SK-N-SH (cell line): Measurements from ENCODE around the gene TLN1. TPM values are rescaled to one million over a fixed set of nuclear protein-coding genes. Genes with fewer than 3 reads are reported as not detected.

ENCODE experiments used
- CTCF ChIA-PET: fragments of 300-600, 350-600 bp; formaldehyde crosslinking; extraction: SDS; loops from one replicate; lab custom pipeline; 2021; lab: Yijun Ruan, JAX
- POLR2A ChIA-PET: fragments of 350-600 bp; sonication (Branson Sonifier 250); formaldehyde crosslinking; extraction: SDS; loops from one replicate; lab custom pipeline; 2020; ENCODE audit warnings: antibody characterized with exemption, inconsistent platforms; lab: Yijun Ruan, JAX
- DNase-seq: peaks from one replicate; pipeline ENCODE4 v3.0.0; 2012
- H2AFZ ChIP-seq: fragments of 200-600 bp; sonication (generic); 2 replicates; pipeline ENCODE4 v1.8.1; 2016; ENCODE audit warnings: antibody characterized with exemption, mild to moderate bottlenecking, low read depth
- H3F3A ChIP-seq: fragments of 200-600 bp; sonication (generic); replicated peaks from 2 replicates; pipeline ENCODE3; 2016; ENCODE audit warnings: antibody characterized with exemption, mild to moderate bottlenecking; ENCODE audit not compliant: insufficient read depth
- H3K27ac ChIP-seq, 2 experiments: fragments of 200-500 bp in 1 of 2; fragments of 200-600 bp in 1 of 2; sonication (Bioruptor generic) in 1 of 2; sonication (generic), shearing (Covaris generic) in 1 of 2; 2 replicates each; pipeline versions ENCODE4 v1.5.1 to v1.6.1; 2014 to 2016; ENCODE audit warnings: low read depth in 2 of 2, inconsistent platforms in 1 of 2, low read length in 1 of 2, mild to moderate bottlenecking in 1 of 2, mixed read lengths in 1 of 2
- H3K27me3 ChIP-seq: fragments of 200-600 bp; sonication (generic), shearing (Covaris generic); 2 replicates; pipeline ENCODE4 v1.6.1; 2016; ENCODE audit warnings: mixed run types; ENCODE audit not compliant: insufficient read depth
- H3K36me3 ChIP-seq, 2 experiments: fragments of 200-500 bp in 1 of 2; fragments of 200-600 bp in 1 of 2; sonication (Bioruptor generic) in 1 of 2; sonication (generic) in 1 of 2; replicated peaks in 1 of 2; 2 replicates each; pipeline versions ENCODE3 to v1.5.1; 2014 to 2016; ENCODE audit warnings: low read length in 1 of 2, mild to moderate bottlenecking in 1 of 2; ENCODE audit not compliant: insufficient read depth in 2 of 2, control insufficient read depth in 1 of 2
- H3K4me1 ChIP-seq, 2 experiments: fragments of 200-500 bp in 1 of 2; fragments of 200-600 bp in 1 of 2; sonication (Bioruptor generic) in 1 of 2; sonication (generic), shearing (Covaris generic) in 1 of 2; 2 replicates each; pipeline versions ENCODE4 v1.5.1 to v1.6.1; 2014 to 2016; ENCODE audit warnings: low read depth in 1 of 2, low read length in 1 of 2, mixed run types in 1 of 2; ENCODE audit not compliant: insufficient read depth in 2 of 2, control insufficient read depth in 1 of 2
- H3K4me2 ChIP-seq: fragments of 200-600 bp; sonication (generic), shearing (Covaris generic); 2 replicates; pipeline ENCODE4 v1.6.1; 2017; ENCODE audit warnings: mixed run types
- H3K4me3 ChIP-seq, 2 experiments: fragments of 200-500 bp in 1 of 2; fragments of 200-600 bp in 1 of 2; sonication (Bioruptor generic) in 1 of 2; sonication (generic), shearing (Covaris generic) in 1 of 2; 2 replicates each; pipeline versions ENCODE4 v1.5.1 to v1.8.1; 2014 to 2016; ENCODE audit warnings: low read depth in 2 of 2, inconsistent platforms in 1 of 2, low read length in 1 of 2, mild to moderate bottlenecking in 1 of 2, mixed read lengths in 1 of 2, moderate library complexity in 1 of 2
- H3K79me2 ChIP-seq: fragments of 200-600 bp; sonication (generic); 2 replicates; pipeline ENCODE4 v1.8.1; 2017; ENCODE audit warnings: mild to moderate bottlenecking; ENCODE audit not compliant: insufficient read depth
- H3K9ac ChIP-seq: fragments of 200-600 bp; sonication (generic); 2 replicates; pipeline ENCODE4 v1.6.1; 2017; ENCODE audit warnings: mixed run types
- H3K9me2 ChIP-seq: fragments of 200-600 bp; sonication (generic); 2 replicates; pipeline ENCODE4 v1.6.1; 2017; ENCODE audit warnings: mixed run types
- H3K9me3 ChIP-seq: fragments of 200-600 bp; sonication (generic); 2 replicates; pipeline ENCODE4 v1.6.1; 2017; ENCODE audit warnings: mixed run types, mild to moderate bottlenecking, moderate library complexity
- H4K20me1 ChIP-seq: fragments of 200-600 bp; sonication (generic); 2 replicates; pipeline ENCODE4 v1.6.1; 2017; ENCODE audit warnings: mild to moderate bottlenecking, mixed run types; ENCODE audit not compliant: insufficient read depth
- CTCF ChIP-seq: fragments of 200-600 bp; sonication (generic); IDR thresholded peaks from 2 replicates; pipeline ENCODE4 v1.6.1; 2017; ENCODE audit warnings: antibody characterized with exemption, mild to moderate bottlenecking, moderate library complexity
- EP300 ChIP-seq, 2 experiments: IDR thresholded peaks; 2 replicates each; pipeline versions ENCODE4 v1.4.0 to v1.6.1; 2012; ENCODE audit warnings: borderline replicate concordance in 1 of 2, low read depth in 1 of 2, low read length in 1 of 2
- FOXJ3 ChIP-seq: sonication (generic); formaldehyde crosslinking; IDR thresholded peaks from 2 replicates; pipeline ENCODE4 v1.5.1; 2020; ENCODE audit warnings: mild to moderate bottlenecking, missing genetic modification reagents
- FOXM1 ChIP-seq: IDR thresholded peaks from 2 replicates; pipeline ENCODE4 v1.4.0; 2012; ENCODE audit warnings: low read depth, mild to moderate bottlenecking
- GABPA ChIP-seq: IDR thresholded peaks from 2 replicates; pipeline ENCODE4 v1.4.0; 2012; ENCODE audit warnings: low read depth, mild to moderate bottlenecking
- IRF3 ChIP-seq: fragments of 150-350 bp; IDR thresholded peaks from 2 replicates; pipeline ENCODE4 v1.6.1; 2016; ENCODE audit warnings: mild to moderate bottlenecking, low read depth, low read length
- MEF2A ChIP-seq: IDR thresholded peaks from 2 replicates; pipeline ENCODE4 v1.4.0; 2012; ENCODE audit warnings: low read depth, borderline replicate concordance
- NFIC ChIP-seq: IDR thresholded peaks from 2 replicates; pipeline ENCODE4 v1.4.0; 2012; ENCODE audit warnings: borderline replicate concordance
- PBX3 ChIP-seq: IDR thresholded peaks from 2 replicates; pipeline ENCODE4; 2012
- RAD21 ChIP-seq: IDR thresholded peaks from 2 replicates; pipeline ENCODE4 v1.6.1; 2012; ENCODE audit warnings: mild to moderate bottlenecking, low read length
- REST ChIP-seq: IDR thresholded peaks from 2 replicates; pipeline ENCODE4 v1.6.1; 2012; ENCODE audit warnings: mild to moderate bottlenecking, low read depth, low read length, moderate library complexity
- RFX5 ChIP-seq: IDR thresholded peaks from 2 replicates; pipeline ENCODE4 v1.6.1; 2012; ENCODE audit warnings: mild to moderate bottlenecking, improper control_type of control experiment, low read length
- SMC3 ChIP-seq: IDR thresholded peaks from 2 replicates; pipeline ENCODE4 v1.6.1; 2012; ENCODE audit warnings: low read depth, low read length, improper control_type of control experiment
- TCF12 ChIP-seq: IDR thresholded peaks from 2 replicates; pipeline ENCODE4 v1.4.0; 2012
- TEAD4 ChIP-seq: IDR thresholded peaks from 2 replicates; pipeline ENCODE4 v1.4.0; 2012; ENCODE audit warnings: mild to moderate bottlenecking, borderline replicate concordance; ENCODE audit not compliant: insufficient read depth
- YY1 ChIP-seq: IDR thresholded peaks from 2 replicates; pipeline ENCODE4 v1.4.0; 2012; ENCODE audit warnings: low read depth, mild to moderate bottlenecking
- WGBS: methylation state at CpG from one replicate; pipeline ENCODE4 v1.1.6; 2017; ENCODE audit warnings: low lambda C conversion rate; 5-methylcytosine and 5-hydroxymethylcytosine counted together
- polyA plus RNA-seq, 3 experiments: library from polyadenylated mRNA; depleted of rRNA; stranded (reverse); fragments of >200 nt; gene quantifications; 2 replicates each; pipeline ENCODE4 v1.2.3, GENCODE V29; 2012

Gene TLN1
- polyA plus RNA-seq, 1 of the 3 experiments (the other 2 are of a cell fraction): 115 TPM

GRCh38 chr9:35705372-35705771 is 26.6 kb downstream of the TLN1 start:
- no peaks in the 10 kb centered on the region; the same call in 1 of the 2 replicates for H3K79me2 ChIP-seq
- H3K9me2 ChIP-seq: no peaks in the 10 kb centered on the region
- H3K27ac ChIP-seq: no peak overlapping the region
- H3K4me2 ChIP-seq: no peak overlapping the region
- H4K20me1 ChIP-seq: no peaks in the 10 kb centered on the region
- H3F3A ChIP-seq: peaks cover 7% of the 10 kb centered on the region
- H3K9me3 ChIP-seq: no peaks in the 10 kb centered on the region
- no peak overlapping the region for H3K9ac ChIP-seq
- H3K4me1 ChIP-seq: no peaks in the 10 kb centered on the region
- no peak overlapping the region for H3K4me3 ChIP-seq
- TF ChIP-seq REST: no peak
- TF ChIP-seq EP300 (IDR thresholded peaks at IDR 0.05; ENCODE audit: borderline replicate concordance in 1 of 2, low read depth in 1 of 2, low read length in 1 of 2): no peak
- no peak for TF ChIP-seq FOXM1
- no peak for TF ChIP-seq GABPA
- TF ChIP-seq TCF12: no peak
- TF ChIP-seq YY1: no peak
- TF ChIP-seq CTCF: no peak
- no peak for TF ChIP-seq TEAD4
- TF ChIP-seq RAD21: no peak
- TF ChIP-seq NFIC: no peak
- no peak for TF ChIP-seq FOXJ3
- TF ChIP-seq IRF3: no peak
- TF ChIP-seq SMC3: no peak
- TF ChIP-seq RFX5: no peak
- TF ChIP-seq MEF2A: no peak
- no peak for TF ChIP-seq PBX3
- DNase-seq: no peak
- H3K36me3 ChIP-seq: peaks cover 71 to 85% of the 10 kb centered on the region in 2 experiments
- no peaks in the 10 kb centered on the region for H3K27me3 ChIP-seq
- no peak overlapping the region for H2AFZ ChIP-seq
- POLR2A ChIA-PET: interaction anchor here (0.7 to 1.1 kb wide), 3 partner anchors 8 to 50 kb away, joined by 3 to 4 read pairs (median 3); no protein-coding TSS in a partner anchor
- 81% methylated on average over 5 of the region's 8 CpGs for WGBS
- CTCF ChIA-PET: interaction anchor here (0.6 to 19.9 kb wide), 9 partner anchors 9 to 85 kb away, joined by 3 to 183 read pairs (median 5); partner anchors contain the start of genes CCDC107, CREB3, RMRP and TLN1
